ENCODE measurements around the gene KIRREL3.

DNA sequence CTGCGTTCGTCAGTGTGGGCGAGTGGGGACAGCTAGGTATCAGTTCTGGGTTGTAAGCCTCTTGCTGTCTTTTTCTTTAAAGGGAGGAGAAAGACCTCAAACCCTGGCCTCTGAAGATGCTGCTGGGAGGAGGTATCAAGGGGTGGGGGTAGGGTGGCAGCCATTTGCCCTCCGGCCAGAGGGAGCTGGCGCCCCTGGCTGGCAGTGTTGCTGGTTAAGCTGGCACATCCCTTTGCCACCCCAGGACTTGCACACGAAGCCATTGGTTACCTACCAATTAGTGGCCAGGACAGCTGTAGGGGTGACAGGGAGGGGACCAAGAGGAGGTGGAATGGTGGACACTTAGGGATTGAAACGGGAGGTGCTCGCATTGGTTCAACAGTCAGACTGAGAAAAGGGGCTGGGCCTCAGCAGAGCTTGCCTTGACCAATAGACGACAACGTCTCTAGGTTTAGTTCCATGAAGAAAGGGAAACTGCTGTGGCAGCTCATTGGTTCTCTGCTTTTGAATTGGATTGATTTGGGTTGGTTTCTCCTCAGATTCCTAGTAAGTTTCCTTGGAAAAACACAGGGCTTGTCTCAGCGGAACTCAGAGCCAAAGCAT lies 567.2 kb downstream of the KIRREL3 start:
- no peak for TF ChIP-seq CTCF (IDR thresholded peaks at IDR 0.05; ENCODE audit: insufficient read depth, low read length, poor library complexity, severe bottlenecking)
- TF ChIP-seq EZH2phosphoT487 (conservative IDR thresholded peaks at IDR 0.05; ENCODE audit: low read length), result no peak

All from SU-DHL-6 (cell line).